Endothelial cell of umbilical vein (primary cell): Measurements from ENCODE around the gene UGT1A7. TPM values are rescaled to one million over a fixed set of nuclear protein-coding genes. Genes with fewer than 3 reads are reported as not detected.
"Not testable (repeated sequence)": the region's sequence is repeated elsewhere in the genome, so short reads cannot be mapped to it uniquely, and the experiment has no call there.

Experiments used
- BruUV-seq: library from RNA; stranded (reverse); fragments of 400-500 nt; replicated peaks from 2 replicates; lab custom pipeline; 2021; lab: Mats Ljungman, UMichigan
- CTCF ChIA-PET: fragments of 300-600, 350-600 bp; sonication (Branson Sonifier 250); formaldehyde crosslinking; loops from one replicate; lab custom pipeline; 2021; ENCODE audit warnings: antibody characterized with exemption, inconsistent platforms; lab: Charles Lee
- POLR2A ChIA-PET: fragments of 300-600, 350-600 bp; sonication (Branson Sonifier 250); formaldehyde crosslinking; loops from one replicate; lab custom pipeline; 2021; ENCODE audit warnings: antibody characterized with exemption, inconsistent platforms; lab: Charles Lee
- DNase-seq: peaks from one replicate; pipeline ENCODE4 v3.0.0-alpha.2; 2011; ENCODE audit warnings: low read depth, low spot score
- FAIRE-seq: peaks from 2 replicates; lab custom pipeline; 2011; peaks lifted over from hg19 to GRCh38; lab: Jason Lieb, UNC
- H2AFZ ChIP-seq: 2 replicates; pipeline ENCODE4 v1.6.0; 2012; ENCODE audit warnings: low read depth, low read length, control low read depth, inconsistent platforms
- H3K27ac ChIP-seq: 2 replicates; pipeline ENCODE4 v1.5.1; 2011; ENCODE audit warnings: low read depth, mild to moderate bottlenecking, control low read depth, low read length, moderate library complexity; ENCODE audit not compliant: insufficient read depth
- H3K27me3 ChIP-seq, 2 experiments: 2 replicates each; pipeline versions ENCODE4 v1.6.0 to v1.6.1; 2011; ENCODE audit warnings: low read length in 2 of 2, mixed read lengths in 1 of 2; ENCODE audit not compliant: control insufficient read depth in 2 of 2, insufficient read depth in 2 of 2
- H3K36me3 ChIP-seq, 2 experiments: 2 replicates in 1 of 2; 3 replicates in 1 of 2; pipeline ENCODE4 v1.5.1; 2011; ENCODE audit warnings: low read length in 2 of 2, mild to moderate bottlenecking in 1 of 2, moderate library complexity in 1 of 2; ENCODE audit not compliant: control insufficient read depth in 2 of 2, insufficient read depth in 2 of 2; ENCODE audit errors: extremely low read depth in 1 of 2
- H3K4me1 ChIP-seq: 3 replicates; pipeline ENCODE4 v1.5.1; 2011; ENCODE audit warnings: mild to moderate bottlenecking, low read length; ENCODE audit not compliant: control insufficient read depth, insufficient read depth; ENCODE audit errors: extremely low read depth
- H3K4me2 ChIP-seq: 2 replicates; pipeline ENCODE4 v1.6.1; 2011; ENCODE audit warnings: low read length, control low read depth, mixed read lengths; ENCODE audit not compliant: insufficient read depth
- H3K4me3 ChIP-seq, 3 experiments: fragments of 200-600 bp in 1 of 3; sonication (generic), shearing (Covaris generic) in 1 of 3; replicated peaks in 1 of 3; 2 replicates each; pipeline ENCODE4 v1.5.1; 2011 to 2016; ENCODE audit warnings: control low read depth in 3 of 3, low read length in 3 of 3, mild to moderate bottlenecking in 2 of 3, inconsistent platforms in 1 of 3, low read depth in 1 of 3, moderate library complexity in 1 of 3; ENCODE audit not compliant: insufficient read depth in 1 of 3
- H3K79me2 ChIP-seq: 2 replicates; pipeline ENCODE4 v1.6.0; 2012; ENCODE audit warnings: low read length, inconsistent platforms; ENCODE audit not compliant: control insufficient read depth, insufficient read depth
- H3K9ac ChIP-seq: replicated peaks from 2 replicates; pipeline ENCODE3; 2011; ENCODE audit warnings: low read length, control low read depth; ENCODE audit not compliant: insufficient read depth; ENCODE audit errors: extremely low read depth
- H3K9me1 ChIP-seq: replicated peaks from 3 replicates; pipeline ENCODE4 v1.6.0; 2011; ENCODE audit warnings: mild to moderate bottlenecking, low read length; ENCODE audit not compliant: control insufficient read depth, insufficient read depth; ENCODE audit errors: extremely low read depth
- H3K9me3 ChIP-seq: replicated peaks from 2 replicates; pipeline ENCODE4 v1.5.1; 2012; ENCODE audit warnings: low read length, inconsistent platforms; ENCODE audit not compliant: control insufficient read depth, insufficient read depth
- H4K20me1 ChIP-seq: replicated peaks from 2 replicates; pipeline ENCODE3; 2011; ENCODE audit warnings: mild to moderate bottlenecking, low read length; ENCODE audit not compliant: control insufficient read depth, insufficient read depth; ENCODE audit errors: extremely low read depth
- CTCF ChIP-seq, 2 donors: IDR thresholded peaks; 1 replicate in 1 of 2; 2 replicates in 1 of 2; pipeline ENCODE4 v1.5.1; 2011; ENCODE audit warnings: low read length in 2 of 2, mild to moderate bottlenecking in 2 of 2, moderate library complexity in 2 of 2, control low read depth in 1 of 2, inconsistent platforms in 1 of 2, low read depth in 1 of 2; ENCODE audit not compliant: insufficient read depth in 1 of 2; ENCODE audit errors: extremely low read depth in 1 of 2
- EZH2 ChIP-seq: IDR thresholded peaks from 2 replicates; pipeline ENCODE4 v1.6.1; 2012; ENCODE audit warnings: borderline replicate concordance, low read depth, mild to moderate bottlenecking, moderate library complexity, low read length, inconsistent platforms; ENCODE audit not compliant: severe bottlenecking
- FOS ChIP-seq: IDR thresholded peaks from 2 replicates; pipeline ENCODE4 v1.6.1; 2011; ENCODE audit warnings: mild to moderate bottlenecking, low read length, moderate library complexity, borderline replicate concordance; ENCODE audit not compliant: insufficient read depth
- GATA2 ChIP-seq: IDR thresholded peaks from 2 replicates; pipeline ENCODE4 v1.7.0; 2011; ENCODE audit warnings: low read depth, mild to moderate bottlenecking, moderate library complexity, mixed read lengths, low read length; ENCODE audit not compliant: insufficient read length, insufficient read depth
- JUN ChIP-seq: IDR thresholded peaks from 2 replicates; pipeline ENCODE4 v1.6.1; 2011; ENCODE audit warnings: borderline replicate concordance, low read depth; ENCODE audit not compliant: insufficient read length, insufficient read depth
- MAX ChIP-seq: IDR thresholded peaks from 2 replicates; pipeline ENCODE4 v1.6.1; 2011; ENCODE audit not compliant: insufficient read depth, insufficient read length
- MYC ChIP-seq: IDR thresholded peaks from one replicate; pipeline ENCODE4 v1.6.1; 2011; ENCODE audit warnings: mild to moderate bottlenecking, low read depth, low read length
- POLR2A ChIP-seq: IDR thresholded peaks from 2 replicates; pipeline ENCODE4 v1.6.1; 2012; ENCODE audit warnings: low read depth, mild to moderate bottlenecking, control low read depth, low read length
- POLR2AphosphoS5 ChIP-seq: IDR thresholded peaks from 2 replicates; pipeline ENCODE4 v1.6.1; 2012; ENCODE audit warnings: low read depth, mild to moderate bottlenecking, control low read depth, low read length, moderate library complexity; ENCODE audit not compliant: insufficient read depth
- dilution Hi-C: fragments of 300-500 bp; cut with MboI; formaldehyde crosslinking; loops from one replicate; pipeline ENCODE4 v1.15.0; 2019; ENCODE audit warnings: low sequenced_read_pairs; ENCODE audit not compliant: extremely low pct_ligation_motif_present
- intact Hi-C: fragments of 100-400 bp; cut with micrococcal nuclease; formaldehyde crosslinking; loops from one replicate; pipeline ENCODE4 v1.10.0; 2022
- polyA plus RNA-seq, 4 experiments: library from polyadenylated mRNA; depleted of rRNA in 3 of 4; stranded (reverse) in 3 of 4; unstranded in 1 of 4; fragments of >200 nt; gene quantifications; 2 replicates each; pipeline versions ENCODE4 v1.2.1 to v1.2.3, GENCODE V29; 2011 to 2012; ENCODE audit warnings: missing spikeins in 1 of 4
- total RNA-seq: library from RNA; stranded (reverse); gene quantifications from 2 replicates; pipeline ENCODE4 v1.2.3, GENCODE V29; 2021

UGT1A7 gene
- total and polyA plus RNA-seq, 2 donors (not counting 3 experiments of a cell fraction or from before 2014, with no cell fraction given), result not detected

GRCh38 chr2:233751212-233752009, 69.7 kb downstream of the UGT1A7 start:
- BruUV-seq, H3K9me3 ChIP-seq, intact Hi-C loops, CTCF ChIA-PET, H2AFZ ChIP-seq, H3K9ac ChIP-seq, H3K27me3 ChIP-seq, POLR2A ChIA-PET, H3K4me3 ChIP-seq, FAIRE-seq, H3K27ac ChIP-seq, H3K9me1 ChIP-seq, H4K20me1 ChIP-seq, H3K4me1 ChIP-seq, DNase-seq, H3K36me3 ChIP-seq, dilution Hi-C loops, H3K4me2 ChIP-seq, H3K79me2 ChIP-seq: not testable (repeated sequence)

- no peak for DNase-seq
- H3K9me1 ChIP-seq, result no peaks in the 10 kb centered on the region
- no peaks in the 10 kb centered on the region for H3K27me3 ChIP-seq
- H4K20me1 ChIP-seq, result no peaks in the 10 kb centered on the region
- BruUV-seq, result no TSS peak
- dilution Hi-C loops (no loop called here), intact Hi-C loops (no loop called here)
- no peaks in the 10 kb centered on the region for H3K36me3 ChIP-seq
- H3K4me3 ChIP-seq, result no peak overlapping the region
- H3K9me3 ChIP-seq, result no peaks in the 10 kb centered on the region
- no peak for FAIRE-seq
- no peaks in the 10 kb centered on the region for H3K4me1 ChIP-seq
- no peak overlapping the region for H3K9ac ChIP-seq
- no peak overlapping the region for H2AFZ ChIP-seq
- no peak overlapping the region for H3K27ac ChIP-seq
- CTCF ChIA-PET, result no interaction called here
- no peak overlapping the region for H3K4me2 ChIP-seq
- TF ChIP-seq POLR2A (no peak), CTCF (IDR thresholded peaks at IDR 0.05; ENCODE audit: extremely low read depth in 1 of 2, insufficient read depth in 1 of 2, low read depth in 1 of 2, low read length in 2 of 2) (no peak), JUN (no peak), MAX (no peak), GATA2 (no peak), MYC (no peak), FOS (no peak), POLR2AphosphoS5 (no peak), EZH2 (no peak)
- H3K79me2 ChIP-seq, result no peaks in the 10 kb centered on the region
- POLR2A ChIA-PET, result no interaction called here
Measured at GRCh38 chr2:233754872-233755611, 73.3 kb downstream of the UGT1A7 start.
